Right lobe of liver (tissue), 6 donors: Measurements from ENCODE around the gene PRDM12. TPM values are rescaled to one million over a fixed set of nuclear protein-coding genes. Genes with fewer than 3 reads are reported as not detected.

Experiments
- ATAC-seq, 4 donors: fragments of 200-7000 bp; cut with Tn5 transposase; one replicate each; pipeline ENCODE4 v1.9.1; 2020; ENCODE audit warnings: mild to moderate bottlenecking in 4 of 4, moderate library complexity in 4 of 4
- DNase-seq, 3 donors: peaks; one replicate each; pipeline ENCODE4 v3.0.0-alpha.2; 2020
- H3K27ac ChIP-seq, 3 donors: fragments of 200-600 bp; one replicate each; pipeline ENCODE4 v1.8.0; 2022
- H3K27me3 ChIP-seq, 2 donors: fragments of 200-600 bp; one replicate each; pipeline ENCODE4 v1.8.0; 2022
- H3K36me3 ChIP-seq, 4 donors: fragments of 200-600 bp; sonication (generic) in 1 of 4; one replicate each; pipeline versions ENCODE4 v1.5.1 to v1.8.0; 2017 to 2022; ENCODE audit warnings: control low read depth in 1 of 4
- H3K4me1 ChIP-seq, 4 donors: fragments of 200-600 bp; sonication (generic) in 1 of 4; one replicate each; pipeline versions ENCODE4 v1.5.1 to v1.8.0; 2017 to 2022; ENCODE audit warnings: control low read depth in 1 of 4
- H3K4me3 ChIP-seq, 3 donors: fragments of 200-600 bp; one replicate each; pipeline ENCODE4 v1.8.0; 2022
- H3K9me3 ChIP-seq, 4 donors: fragments of 200-600 bp; sonication (generic) in 1 of 4; one replicate each; pipeline versions ENCODE4 v1.5.1 to v1.8.0; 2017 to 2022; ENCODE audit warnings: control low read depth in 1 of 4
- POLR2A ChIP-seq: fragments of 450-650 bp; IDR thresholded peaks from one replicate; pipeline ENCODE4 v1.6.1; 2017; ENCODE audit warnings: antibody characterized with exemption, mild to moderate bottlenecking
- WGBS: methylation state at CpG from one replicate; pipeline ENCODE4 v1.1.6; 2018; ENCODE audit warnings: low coverage, low lambda C conversion rate; ENCODE audit not compliant: insufficient coverage; ENCODE audit errors: missing lambda C conversion rate; 5-methylcytosine and 5-hydroxymethylcytosine counted together
- intact Hi-C, 2 donors: fragments of 100-400 bp; cut with DNase I; formaldehyde crosslinking; loops; one replicate each; pipeline versions ENCODE4 v1.11.2 to v1.14.1; 2022
- total RNA-seq, 6 experiments: library from RNA; depleted of rRNA in 2 of 6; stranded (reverse); fragments of >200 nt in 2 of 6; fragmentation: NEBNext Ultra II Directional in 3 of 6; extraction: Animal tissue kit (Norgen Biotek cat#: 25700) in 3 of 6; gene quantifications; one replicate each; pipeline versions ENCODE4 v1.1.0 to v1.2.4, GENCODE V29; 2016 to 2023
- TF ChIP-seq, protein P1 (sequence below), 4 donors: fragments of 200-600 bp in 3 of 4; fragments of 450-650 bp in 1 of 4; IDR thresholded peaks; one replicate each; pipeline versions ENCODE4 v1.5.1 to v1.8.0; 2016 to 2022; ENCODE audit warnings: antibody characterized with exemption in 4 of 4, mild to moderate bottlenecking in 2 of 4
- donor health status: DM: no; HTN: yes; CAD: no.
- donor health status: DM: no; HTN: no; CAD: no.
- donor health status: DM: no; HTN: no; CAD: no.
- donor health status: DM: no; HTN: yes; CAD: no.
- donor health status: DM: no; HTN: yes; CAD: no.

PRDM12 gene
- total RNA-seq, 6 experiments from 2014 or later, result 0.15 TPM; not detected in 5

DNA sequence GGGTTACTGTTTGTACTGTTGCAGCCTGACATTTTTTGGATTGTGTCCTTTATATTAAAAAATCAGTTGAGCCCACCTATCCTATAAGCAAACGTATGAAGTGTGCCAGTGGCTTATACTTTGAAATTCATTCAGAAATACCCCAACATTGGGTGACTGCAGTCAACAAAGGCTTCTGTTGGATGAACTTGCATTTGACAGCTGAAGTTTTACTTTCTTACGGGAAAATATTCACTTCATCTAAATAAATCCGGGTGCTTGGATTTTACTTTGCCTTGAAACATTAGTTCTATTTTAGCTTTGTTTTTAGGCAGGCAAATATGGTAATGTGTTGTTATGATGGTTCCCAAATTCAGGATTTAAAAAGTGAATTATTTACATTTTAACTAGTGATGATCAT, 50.9 kb downstream of the PRDM12 start:
- Histone ChIP-seq H3K27me3 (no peaks in the 10 kb centered on the region), H3K36me3 (no peaks in the 10 kb centered on the region), H3K4me1 (peaks cover 0 to 31% (median 0%) of the 10 kb centered on the region in 4 donors), H3K9me3 (no peaks in the 10 kb centered on the region), H3K27ac (peak overlapping the region in 2 of 3 donors; percentile 18 to 96), H3K4me3 (peak overlapping the region; percentile 90 to 97 (median 92))
- WGBS, result 13% methylated on average over 3 of the region's 3 CpGs
- ATAC-seq, result no peak
- TF ChIP-seq POLR2A, result no peak
- TF ChIP-seq, protein P1, sequence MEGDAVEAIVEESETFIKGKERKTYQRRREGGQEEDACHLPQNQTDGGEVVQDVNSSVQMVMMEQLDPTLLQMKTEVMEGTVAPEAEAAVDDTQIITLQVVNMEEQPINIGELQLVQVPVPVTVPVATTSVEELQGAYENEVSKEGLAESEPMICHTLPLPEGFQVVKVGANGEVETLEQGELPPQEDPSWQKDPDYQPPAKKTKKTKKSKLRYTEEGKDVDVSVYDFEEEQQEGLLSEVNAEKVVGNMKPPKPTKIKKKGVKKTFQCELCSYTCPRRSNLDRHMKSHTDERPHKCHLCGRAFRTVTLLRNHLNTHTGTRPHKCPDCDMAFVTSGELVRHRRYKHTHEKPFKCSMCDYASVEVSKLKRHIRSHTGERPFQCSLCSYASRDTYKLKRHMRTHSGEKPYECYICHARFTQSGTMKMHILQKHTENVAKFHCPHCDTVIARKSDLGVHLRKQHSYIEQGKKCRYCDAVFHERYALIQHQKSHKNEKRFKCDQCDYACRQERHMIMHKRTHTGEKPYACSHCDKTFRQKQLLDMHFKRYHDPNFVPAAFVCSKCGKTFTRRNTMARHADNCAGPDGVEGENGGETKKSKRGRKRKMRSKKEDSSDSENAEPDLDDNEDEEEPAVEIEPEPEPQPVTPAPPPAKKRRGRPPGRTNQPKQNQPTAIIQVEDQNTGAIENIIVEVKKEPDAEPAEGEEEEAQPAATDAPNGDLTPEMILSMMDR (IDR thresholded peaks at IDR 0.05), result no peak
- intact Hi-C loops, result no loop called here
- DNase-seq, result no peak

DNA sequence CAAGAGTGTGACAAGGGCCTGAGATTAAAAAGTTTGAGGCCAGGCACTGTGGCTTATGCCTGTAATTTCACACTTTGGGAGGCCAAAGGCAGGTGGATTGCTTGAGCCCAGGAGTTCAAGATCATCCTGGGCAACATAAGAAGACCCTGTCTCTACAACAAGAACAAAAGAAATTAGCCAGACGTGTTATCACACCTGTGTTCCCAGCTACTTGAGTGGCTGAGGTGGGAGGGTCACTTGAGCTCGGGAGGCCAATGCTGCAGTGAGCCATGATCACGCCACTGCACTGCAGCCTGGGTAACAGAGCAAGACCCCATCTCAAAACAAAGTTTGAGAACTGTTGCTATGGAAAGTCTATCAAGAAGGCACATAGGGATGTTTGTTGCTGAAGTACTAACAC, 54.2 kb downstream of the PRDM12 start:
- Histone ChIP-seq H3K36me3 (no peaks in the 10 kb centered on the region), H3K27me3 (no peaks in the 10 kb centered on the region), H3K27ac (no peak overlapping the region), H3K4me1 (peaks cover 0 to 30% (median 0%) of the 10 kb centered on the region in 4 donors), H3K9me3 (no peaks in the 10 kb centered on the region), H3K4me3 (no peak overlapping the region)
- no peak for ATAC-seq
- TF ChIP-seq POLR2A, result no peak
- TF ChIP-seq, protein P1 (IDR thresholded peaks at IDR 0.05), result no peak
- no peak for DNase-seq
- intact Hi-C loops, result no loop called here
- WGBS, result 84% methylated on average over 3 of the region's 3 CpGs

DNA sequence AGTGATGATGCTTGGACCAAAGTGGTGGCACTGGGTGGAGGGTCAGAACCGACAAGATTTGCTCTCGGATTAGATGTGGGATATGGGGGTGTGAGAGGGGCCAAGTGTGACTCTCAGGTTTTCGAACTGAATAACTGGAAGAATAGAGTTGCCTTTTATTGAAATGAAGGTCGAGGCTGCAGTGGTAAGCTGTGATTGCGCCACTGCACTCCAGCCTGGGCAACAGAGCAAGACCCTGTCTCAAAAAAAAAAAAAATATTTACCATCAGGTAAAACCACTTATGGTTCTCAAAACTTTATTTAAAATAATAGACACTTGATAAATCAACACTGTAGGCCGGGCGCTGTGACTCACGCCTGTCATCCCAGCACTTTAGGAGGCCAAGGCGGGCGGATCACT, 56.4 kb downstream of the PRDM12 start:
- Histone ChIP-seq H3K36me3 (no peaks in the 10 kb centered on the region), H3K4me3 (no peak overlapping the region), H3K9me3 (no peaks in the 10 kb centered on the region), H3K27me3 (no peaks in the 10 kb centered on the region), H3K4me1 (peaks cover 0 to 8% (median 0%) of the 10 kb centered on the region in 4 donors), H3K27ac (no peak overlapping the region)
- no peak for DNase-seq
- WGBS, result 93% methylated on average over 10 of the region's 10 CpGs
- TF ChIP-seq, protein P1 (IDR thresholded peaks at IDR 0.05), result no peak
- no peak for TF ChIP-seq POLR2A
- intact Hi-C loops, result no loop called here
- ATAC-seq, result no peak

DNA sequence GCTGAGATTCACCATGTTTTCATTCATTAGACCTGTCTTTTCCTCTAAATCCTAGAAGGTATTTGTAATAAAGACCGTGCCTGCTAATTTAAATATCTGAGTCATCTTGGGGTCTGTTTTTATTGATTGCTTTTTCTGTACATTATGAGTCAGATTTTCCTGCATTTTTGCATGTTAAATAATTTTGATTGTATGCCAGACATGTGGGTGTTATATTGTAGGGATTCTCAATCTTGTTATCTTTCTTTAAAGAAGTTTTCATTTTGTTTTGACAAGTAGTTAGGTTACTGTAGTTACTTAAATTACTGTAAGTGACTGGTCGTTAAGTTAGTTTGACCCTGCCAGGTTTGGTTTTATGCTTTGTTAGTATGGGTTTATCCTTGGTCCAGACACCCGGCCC, 64.3 kb downstream of the PRDM12 start:
- intact Hi-C loops, result no loop called here
- 75% methylated on average over 3 of the region's 3 CpGs for WGBS
- H3K4me3 ChIP-seq, result no peak overlapping the region
- no peaks in the 10 kb centered on the region for H3K27me3 ChIP-seq
- H3K9me3 ChIP-seq, result no peaks in the 10 kb centered on the region
- H3K27ac ChIP-seq, result no peak overlapping the region
- H3K36me3 ChIP-seq, result no peaks in the 10 kb centered on the region
- ATAC-seq (no peak), DNase-seq (no peak)
- H3K4me1 ChIP-seq, result peaks cover 0 to 17% (median 0%) of the 10 kb centered on the region in 4 donors
- TF ChIP-seq, protein P1 (IDR thresholded peaks at IDR 0.05), result no peak
- TF ChIP-seq POLR2A, result no peak

DNA sequence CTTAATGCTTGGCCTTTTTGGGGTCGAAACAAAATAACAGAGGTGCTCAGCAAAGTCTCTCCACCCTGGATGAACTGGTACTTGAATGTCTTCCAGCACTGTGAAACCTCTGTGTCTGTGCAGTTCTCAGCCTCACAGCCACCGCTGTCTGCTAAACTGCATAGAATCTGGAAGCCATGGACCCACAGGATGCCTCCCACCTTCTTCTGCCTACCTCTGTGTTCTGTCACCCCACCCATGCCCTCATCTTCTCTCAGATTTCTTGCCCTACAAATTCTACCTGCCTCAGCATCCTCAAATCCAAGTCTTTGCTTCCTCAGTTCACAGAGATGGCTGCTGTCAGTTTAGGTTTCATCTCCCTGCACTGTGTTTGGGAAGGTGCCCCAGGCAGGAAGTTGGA, 64.8 kb downstream of the PRDM12 start:
- intact Hi-C loops, result no loop called here
- DNase-seq (no peak), ATAC-seq (no peak)
- no peaks in the 10 kb centered on the region for H3K27me3 ChIP-seq
- H3K36me3 ChIP-seq, result no peaks in the 10 kb centered on the region
- WGBS, result no CpG with 5 or more reads among the region's 2 CpGs
- H3K27ac ChIP-seq, result no peak overlapping the region
- no peaks in the 10 kb centered on the region for H3K9me3 ChIP-seq
- H3K4me1 ChIP-seq, result peaks cover 0 to 17% (median 0%) of the 10 kb centered on the region in 4 donors
- TF ChIP-seq, protein P1 (IDR thresholded peaks at IDR 0.05), result no peak
- no peak for TF ChIP-seq POLR2A
- no peak overlapping the region for H3K4me3 ChIP-seq
